GM12872 (cell line): Measurements from ENCODE around the gene SNTB2.

ENCODE experiments used
- TF ChIP-seq, protein P1 (sequence below): IDR thresholded peaks from 3 replicates; pipeline ENCODE4 v1.5.1; 2011; ENCODE audit warnings: low read depth, mild to moderate bottlenecking, low read length, moderate library complexity; ENCODE audit not compliant: insufficient read depth

The SNTB2 gene

DNA sequence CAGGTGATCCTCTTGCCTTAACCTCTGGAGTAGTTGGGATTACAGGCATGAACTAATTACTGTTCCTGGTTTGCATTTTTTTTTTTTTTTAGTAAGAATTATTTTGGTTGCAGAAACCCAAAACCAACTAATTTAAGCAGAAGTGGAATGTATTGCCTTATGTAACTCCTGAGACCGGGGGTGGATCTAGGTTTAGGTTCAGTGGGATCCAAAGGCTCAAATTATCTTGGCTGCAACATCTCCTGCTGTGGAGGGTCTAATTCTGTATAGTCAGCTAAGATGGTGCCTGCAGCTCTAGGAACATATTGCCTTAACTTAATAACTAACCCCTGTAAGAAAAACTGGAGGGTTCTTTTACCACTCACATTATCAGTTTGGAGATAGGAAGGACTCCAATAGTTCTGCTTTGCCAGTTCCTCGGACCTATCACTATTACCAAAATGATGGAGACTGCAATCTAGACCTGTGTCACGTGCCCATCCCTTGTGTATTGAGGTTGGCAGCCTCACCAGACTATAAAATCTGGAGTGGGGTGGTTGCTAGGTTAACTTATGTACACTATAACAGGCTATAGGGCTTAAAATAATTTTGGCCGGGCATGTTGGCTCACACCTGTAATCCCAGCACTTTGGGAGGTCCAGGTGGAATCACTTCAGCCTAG lies 8.5 kb downstream of the SNTB2 start:
- TF ChIP-seq, protein P1, sequence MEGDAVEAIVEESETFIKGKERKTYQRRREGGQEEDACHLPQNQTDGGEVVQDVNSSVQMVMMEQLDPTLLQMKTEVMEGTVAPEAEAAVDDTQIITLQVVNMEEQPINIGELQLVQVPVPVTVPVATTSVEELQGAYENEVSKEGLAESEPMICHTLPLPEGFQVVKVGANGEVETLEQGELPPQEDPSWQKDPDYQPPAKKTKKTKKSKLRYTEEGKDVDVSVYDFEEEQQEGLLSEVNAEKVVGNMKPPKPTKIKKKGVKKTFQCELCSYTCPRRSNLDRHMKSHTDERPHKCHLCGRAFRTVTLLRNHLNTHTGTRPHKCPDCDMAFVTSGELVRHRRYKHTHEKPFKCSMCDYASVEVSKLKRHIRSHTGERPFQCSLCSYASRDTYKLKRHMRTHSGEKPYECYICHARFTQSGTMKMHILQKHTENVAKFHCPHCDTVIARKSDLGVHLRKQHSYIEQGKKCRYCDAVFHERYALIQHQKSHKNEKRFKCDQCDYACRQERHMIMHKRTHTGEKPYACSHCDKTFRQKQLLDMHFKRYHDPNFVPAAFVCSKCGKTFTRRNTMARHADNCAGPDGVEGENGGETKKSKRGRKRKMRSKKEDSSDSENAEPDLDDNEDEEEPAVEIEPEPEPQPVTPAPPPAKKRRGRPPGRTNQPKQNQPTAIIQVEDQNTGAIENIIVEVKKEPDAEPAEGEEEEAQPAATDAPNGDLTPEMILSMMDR: no peak

DNA sequence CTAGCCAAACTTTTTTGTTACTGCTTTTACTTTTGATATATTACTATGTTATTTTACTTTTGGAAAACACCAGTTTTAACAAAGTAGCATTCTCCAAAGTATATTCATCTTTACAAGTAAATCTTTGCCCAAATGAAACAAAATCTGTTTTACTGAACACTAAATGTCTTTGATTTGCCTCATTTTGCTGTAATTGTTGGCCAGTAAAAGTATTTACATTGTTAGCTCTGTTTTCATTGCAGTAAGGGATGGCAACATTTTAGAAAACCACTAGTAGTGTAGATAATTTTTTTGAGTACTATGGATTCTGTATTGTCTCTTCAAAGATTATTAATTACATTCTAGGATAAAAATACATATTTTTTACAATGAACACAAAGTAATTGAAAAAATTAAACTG lies 10.6 kb downstream of the SNTB2 start:
- TF ChIP-seq, protein P1: no peak

DNA sequence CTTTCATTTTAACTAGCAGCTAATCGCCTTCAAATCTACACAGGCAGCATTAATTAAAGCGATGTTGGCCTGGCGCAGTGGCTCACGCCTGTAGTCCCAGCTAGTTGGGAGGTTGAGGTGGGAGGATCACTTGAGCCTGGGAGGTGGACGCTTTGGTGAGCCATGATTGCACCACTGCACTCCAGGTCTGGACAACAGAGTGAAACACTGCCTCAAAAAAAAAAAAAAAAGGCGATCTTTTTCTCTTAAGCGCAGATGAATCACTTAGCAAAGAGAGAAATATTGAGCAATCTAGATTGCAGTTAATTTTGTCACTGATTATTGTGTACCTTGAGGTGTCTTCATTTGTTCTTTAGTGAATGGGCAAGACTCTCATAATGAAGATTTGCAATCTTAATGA lies 12.4 kb downstream of the SNTB2 start:
- TF ChIP-seq, protein P1: no peak

DNA sequence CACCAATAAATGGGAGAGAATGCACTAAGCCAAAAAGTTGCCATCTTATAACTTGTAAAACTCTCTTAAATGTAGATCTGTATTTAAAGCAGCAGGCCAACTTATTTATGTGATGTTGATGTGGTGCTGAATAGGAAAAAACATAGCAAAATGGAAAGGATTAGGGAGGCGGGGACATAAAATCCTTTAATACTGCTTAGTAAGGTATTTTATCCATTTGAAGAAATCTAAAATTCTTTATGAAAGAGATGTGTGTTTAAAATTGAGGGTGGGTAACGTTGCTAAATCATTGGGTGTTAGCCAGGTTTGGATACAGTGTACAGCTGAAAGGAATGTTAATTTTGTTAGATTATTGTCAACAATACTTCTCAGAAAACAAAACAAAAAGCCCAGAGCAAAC lies 14.3 kb downstream of the SNTB2 start:
- TF ChIP-seq, protein P1: no peak

- TF ChIP-seq, protein P1: no peak
These were observed 14.8 kb downstream of the SNTB2 start for GRCh38 chr16:69201787-69202186.

DNA sequence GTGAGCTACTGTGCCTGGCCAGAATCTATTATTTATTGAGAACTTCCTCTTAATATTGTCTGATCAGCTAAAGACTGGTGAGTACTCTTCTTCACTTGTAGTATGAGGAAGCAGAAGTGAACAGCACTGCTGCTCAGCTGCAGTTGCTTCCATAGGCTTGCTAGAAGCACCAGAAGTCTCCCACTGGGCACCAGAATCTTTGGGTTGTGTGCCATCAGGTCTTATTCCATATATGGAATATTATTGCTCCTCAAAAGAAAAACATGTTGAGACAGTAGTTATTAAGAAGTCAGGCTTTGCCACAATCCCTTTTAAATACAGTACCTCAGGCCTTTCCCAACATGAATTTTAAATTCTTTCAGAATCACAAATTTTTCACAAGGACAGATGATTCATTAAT lies 17.2 kb downstream of the SNTB2 start:
- TF ChIP-seq, protein P1: no peak

GRCh38 chr16:69209735-69210134 lies 22.8 kb downstream of the SNTB2 start:
- TF ChIP-seq, protein P1: no peak
